PC-9 (cell line): ENCODE measurements around the gene GHITM.

ENCODE experiments used
- EZH2 ChIP-seq: fragments of 200-600 bp; sonication (generic); IDR thresholded peaks from 2 replicates; pipeline ENCODE4 v1.8.0; 2017; ENCODE audit warnings: antibody characterized with exemption, low read depth
- TF ChIP-seq, protein P1 (sequence below): fragments of 200-600 bp; sonication (generic); conservative IDR thresholded peaks from 2 replicates; pipeline ENCODE4 v1.6.1; 2017; ENCODE audit warnings: mixed run types, antibody characterized with exemption, mild to moderate bottlenecking, moderate library complexity

DNA sequence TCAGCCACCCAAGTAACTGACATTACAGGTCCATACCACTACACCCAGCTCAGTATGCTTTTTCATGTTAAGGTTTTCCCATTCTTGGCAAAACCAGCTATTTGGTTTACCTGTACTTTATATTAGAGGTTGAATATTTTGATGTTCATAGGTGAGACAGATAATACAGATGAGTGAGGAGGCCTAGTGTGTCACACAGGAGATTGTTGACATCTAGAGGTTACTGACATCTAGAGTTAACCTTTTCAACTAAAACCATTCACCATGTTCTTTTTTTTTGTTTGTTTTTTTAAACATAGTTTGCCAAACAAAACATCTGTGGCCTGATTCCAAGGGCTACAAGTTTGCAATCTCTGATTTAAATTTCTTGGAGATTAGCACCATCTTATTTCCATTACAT is 8.0 kb downstream of the GHITM start:
- TF ChIP-seq, protein P1, sequence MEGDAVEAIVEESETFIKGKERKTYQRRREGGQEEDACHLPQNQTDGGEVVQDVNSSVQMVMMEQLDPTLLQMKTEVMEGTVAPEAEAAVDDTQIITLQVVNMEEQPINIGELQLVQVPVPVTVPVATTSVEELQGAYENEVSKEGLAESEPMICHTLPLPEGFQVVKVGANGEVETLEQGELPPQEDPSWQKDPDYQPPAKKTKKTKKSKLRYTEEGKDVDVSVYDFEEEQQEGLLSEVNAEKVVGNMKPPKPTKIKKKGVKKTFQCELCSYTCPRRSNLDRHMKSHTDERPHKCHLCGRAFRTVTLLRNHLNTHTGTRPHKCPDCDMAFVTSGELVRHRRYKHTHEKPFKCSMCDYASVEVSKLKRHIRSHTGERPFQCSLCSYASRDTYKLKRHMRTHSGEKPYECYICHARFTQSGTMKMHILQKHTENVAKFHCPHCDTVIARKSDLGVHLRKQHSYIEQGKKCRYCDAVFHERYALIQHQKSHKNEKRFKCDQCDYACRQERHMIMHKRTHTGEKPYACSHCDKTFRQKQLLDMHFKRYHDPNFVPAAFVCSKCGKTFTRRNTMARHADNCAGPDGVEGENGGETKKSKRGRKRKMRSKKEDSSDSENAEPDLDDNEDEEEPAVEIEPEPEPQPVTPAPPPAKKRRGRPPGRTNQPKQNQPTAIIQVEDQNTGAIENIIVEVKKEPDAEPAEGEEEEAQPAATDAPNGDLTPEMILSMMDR, result no peak
- TF ChIP-seq EZH2, result no peak
